ENCODE data around the gene COG1. TPM values are rescaled to one million over a fixed set of nuclear protein-coding genes. Genes with fewer than 3 reads are reported as not detected.

Gene COG1
- total RNA-seq, 1 experiment from 2014 or later: 41.2 TPM

- in situ Hi-C loops (cut with HindIII; ENCODE audit: low pct_unique_long_range_greater_than_20kb, low sequenced_read_pairs) (no loop called here), intact Hi-C loops (cut with micrococcal nuclease; ENCODE audit: unreplicated experiment) (no loop called here)
- H3K27ac ChIP-seq (ENCODE audit: low read length): no peak overlapping the region
- ChIA-PET POLR2A (no interaction called here), CTCF (interaction anchor here (0.5 to 0.7 kb wide), 3 partner anchors 20 to 62 kb away, joined by 4 to 6 read pairs (median 4); no protein-coding TSS in a partner anchor)
- BruUV-seq (replicated peaks): no TSS peak
- TF ChIP-seq, protein P1, sequence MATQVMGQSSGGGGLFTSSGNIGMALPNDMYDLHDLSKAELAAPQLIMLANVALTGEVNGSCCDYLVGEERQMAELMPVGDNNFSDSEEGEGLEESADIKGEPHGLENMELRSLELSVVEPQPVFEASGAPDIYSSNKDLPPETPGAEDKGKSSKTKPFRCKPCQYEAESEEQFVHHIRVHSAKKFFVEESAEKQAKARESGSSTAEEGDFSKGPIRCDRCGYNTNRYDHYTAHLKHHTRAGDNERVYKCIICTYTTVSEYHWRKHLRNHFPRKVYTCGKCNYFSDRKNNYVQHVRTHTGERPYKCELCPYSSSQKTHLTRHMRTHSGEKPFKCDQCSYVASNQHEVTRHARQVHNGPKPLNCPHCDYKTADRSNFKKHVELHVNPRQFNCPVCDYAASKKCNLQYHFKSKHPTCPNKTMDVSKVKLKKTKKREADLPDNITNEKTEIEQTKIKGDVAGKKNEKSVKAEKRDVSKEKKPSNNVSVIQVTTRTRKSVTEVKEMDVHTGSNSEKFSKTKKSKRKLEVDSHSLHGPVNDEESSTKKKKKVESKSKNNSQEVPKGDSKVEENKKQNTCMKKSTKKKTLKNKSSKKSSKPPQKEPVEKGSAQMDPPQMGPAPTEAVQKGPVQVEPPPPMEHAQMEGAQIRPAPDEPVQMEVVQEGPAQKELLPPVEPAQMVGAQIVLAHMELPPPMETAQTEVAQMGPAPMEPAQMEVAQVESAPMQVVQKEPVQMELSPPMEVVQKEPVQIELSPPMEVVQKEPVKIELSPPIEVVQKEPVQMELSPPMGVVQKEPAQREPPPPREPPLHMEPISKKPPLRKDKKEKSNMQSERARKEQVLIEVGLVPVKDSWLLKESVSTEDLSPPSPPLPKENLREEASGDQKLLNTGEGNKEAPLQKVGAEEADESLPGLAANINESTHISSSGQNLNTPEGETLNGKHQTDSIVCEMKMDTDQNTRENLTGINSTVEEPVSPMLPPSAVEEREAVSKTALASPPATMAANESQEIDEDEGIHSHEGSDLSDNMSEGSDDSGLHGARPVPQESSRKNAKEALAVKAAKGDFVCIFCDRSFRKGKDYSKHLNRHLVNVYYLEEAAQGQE (IDR thresholded peaks at IDR 0.05; ENCODE audit: insufficient read depth in 1 of 2, low read depth in 2 of 2, low read length in 1 of 2): no peak
- TF ChIP-seq POLR2AphosphoS5 (IDR thresholded peaks at IDR 0.05; ENCODE audit: low read depth, low read length) (no peak), SIN3A (IDR thresholded peaks at IDR 0.05; ENCODE audit: borderline replicate concordance, insufficient read depth, low read depth, low read length) (no peak), TCF7L2 (IDR thresholded peaks at IDR 0.05; ENCODE audit: low read depth, low read length) (no peak), CTCF (IDR thresholded peaks at IDR 0.05) (no peak)
- H3K4me1 ChIP-seq (ENCODE audit: control insufficient read depth, insufficient read depth, low read length): no peaks in the 10 kb centered on the region
- no peak overlapping the region for H3K4me3 ChIP-seq (ENCODE audit: low read depth in 2 of 2, low read length in 2 of 2)
- DNase-seq (ENCODE audit: low read depth, low spot score) (no peak), ATAC-seq (no peak)
- peaks cover 35% of the 10 kb centered on the region for H3K36me3 ChIP-seq (ENCODE audit: control insufficient read depth, insufficient read depth, low read length)
- no peaks in the 10 kb centered on the region for H3K9me3 ChIP-seq (ENCODE audit: control insufficient read depth, insufficient read depth, low read depth, low read length)
- no peaks in the 10 kb centered on the region for H3K27me3 ChIP-seq (ENCODE audit: control insufficient read depth, insufficient read depth, low read length)
Measured at GRCh38 chr17:73210002-73210678, 17.3 kb downstream of the COG1 start.

DNA sequence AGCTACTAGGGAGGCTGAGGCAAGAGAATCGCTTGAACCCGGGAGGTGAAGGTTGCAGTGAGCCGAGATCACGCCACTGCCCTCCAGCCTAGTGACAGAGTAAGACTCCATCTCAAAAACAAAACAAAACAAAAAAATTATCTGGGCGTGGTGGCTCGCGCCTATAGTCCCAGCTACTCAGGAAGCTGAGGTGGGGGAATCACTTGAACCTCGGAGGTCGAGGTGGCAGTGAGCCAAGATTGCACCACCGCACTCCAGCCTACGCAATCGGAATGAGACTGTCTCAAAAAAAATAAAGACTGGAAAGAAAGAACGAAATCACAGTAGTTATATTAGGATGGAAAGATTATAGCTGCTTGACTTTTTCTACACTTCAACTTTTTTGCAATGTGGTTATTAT, 18.9 kb downstream of the COG1 start:
- Histone ChIP-seq H3K27me3 (ENCODE audit: control insufficient read depth, insufficient read depth, low read length) (no peaks in the 10 kb centered on the region), H3K4me3 (ENCODE audit: low read depth in 2 of 2, low read length in 2 of 2) (no peak overlapping the region), H3K9me3 (ENCODE audit: control insufficient read depth, insufficient read depth, low read depth, low read length) (no peaks in the 10 kb centered on the region), H3K4me1 (ENCODE audit: control insufficient read depth, insufficient read depth, low read length) (no peaks in the 10 kb centered on the region), H3K27ac (ENCODE audit: low read length) (no peak overlapping the region), H3K36me3 (ENCODE audit: control insufficient read depth, insufficient read depth, low read length) (peaks cover 21% of the 10 kb centered on the region)
- ChIA-PET POLR2A (no interaction called here), CTCF (no interaction called here)
- no peak for ATAC-seq
- intact Hi-C loops (cut with micrococcal nuclease; ENCODE audit: unreplicated experiment): no loop called here
- DNase-seq (ENCODE audit: low read depth, low spot score): no peak
- in situ Hi-C loops (cut with HindIII; ENCODE audit: low pct_unique_long_range_greater_than_20kb, low sequenced_read_pairs): no loop called here
- BruUV-seq (replicated peaks): no TSS peak
- no peak for TF ChIP-seq TCF7L2 (IDR thresholded peaks at IDR 0.05; ENCODE audit: low read depth, low read length)
- TF ChIP-seq, protein P1 (IDR thresholded peaks at IDR 0.05; ENCODE audit: insufficient read depth in 1 of 2, low read depth in 2 of 2, low read length in 1 of 2): no peak
- no peak for TF ChIP-seq SIN3A (IDR thresholded peaks at IDR 0.05; ENCODE audit: borderline replicate concordance, insufficient read depth, low read depth, low read length)
- TF ChIP-seq POLR2AphosphoS5 (IDR thresholded peaks at IDR 0.05; ENCODE audit: low read depth, low read length): no peak
- TF ChIP-seq CTCF (IDR thresholded peaks at IDR 0.05): no peak

Data from Panc1 (cell line).